SIG-M5 (cell line): Measurements from ENCODE around the gene LZTR1.
"Not testable (repeated sequence)": the region's sequence is repeated elsewhere in the genome, so short reads cannot be mapped to it uniquely, and the experiment has no call there.

Experiments
- DNase-seq: peaks from one replicate; lab custom pipeline; 2025; lab: John Stamatoyannopoulos, UW

The LZTR1 gene

GRCh38 chr22:20965888-20966855 is 15.9 kb upstream of the LZTR1 start:
- no peak for DNase-seq

GRCh38 chr22:20966883-20967696 is 15.0 kb upstream of the LZTR1 start, which contains the start of gene AIFM3:
Gene AIFM3, plus strand, starts transcription at chr22:20967255. Its CDS starts 690 bp downstream, at chr22:20967945.
- no peak for DNase-seq

- DNase-seq = no peak
Observed at GRCh38 chr22:20967697-20968211, 14.3 kb upstream of the LZTR1 start.

- no peak for DNase-seq
Observed at GRCh38 chr22:20968281-20968977, 13.7 kb upstream of the LZTR1 start.

GRCh38 chr22:20970939-20971657 is 11.0 kb upstream of the LZTR1 start:
- DNase-seq = no peak

- DNase-seq = not testable (repeated sequence)
Observed at GRCh38 chr22:20972014-20972694, 9.9 kb upstream of the LZTR1 start.

- DNase-seq = no peak
Observed at GRCh38 chr22:20972933-20973577, 9.0 kb upstream of the LZTR1 start.

GRCh38 chr22:20973634-20974286 is 8.3 kb upstream of the LZTR1 start:
- DNase-seq = no peak

- DNase-seq = no peak
Observed at GRCh38 chr22:20974336-20974955, 7.7 kb upstream of the LZTR1 start.

- no peak for DNase-seq
Observed at GRCh38 chr22:20975541-20976290, 6.4 kb upstream of the LZTR1 start.

- no peak for DNase-seq
Observed at GRCh38 chr22:20976291-20976877, 5.7 kb upstream of the LZTR1 start.

GRCh38 chr22:20977019-20977418 is 5.1 kb upstream of the LZTR1 start:
- no peak for DNase-seq

GRCh38 chr22:20977516-20978170 is 4.5 kb upstream of the LZTR1 start:
- no peak for DNase-seq

GRCh38 chr22:20978419-20978818 is 3.7 kb upstream of the LZTR1 start:
- no peak for DNase-seq

- DNase-seq = no peak
Observed at GRCh38 chr22:20979243-20979809, 2.8 kb upstream of the LZTR1 start.

- no peak for DNase-seq
Observed at GRCh38 chr22:20979940-20980453, 2.1 kb upstream of the LZTR1 start.

- DNase-seq = no peak
Observed at GRCh38 chr22:20980523-20980922, 1.6 kb upstream of the LZTR1 start.
